HFF-Myc (cell line): ENCODE measurements around the gene VPS35.

Source experiments
- DNase-seq: peaks from one replicate; pipeline ENCODE4 v3.0.0-alpha.2; 2011; ENCODE audit warnings: low read depth; ENCODE audit errors: extremely low read depth
- H3K4me3 ChIP-seq: replicated peaks from 2 replicates; pipeline ENCODE4 v1.5.1; 2011; ENCODE audit warnings: low read depth, mild to moderate bottlenecking, control low read depth, low read length
- TF ChIP-seq, protein P1 (sequence below): IDR thresholded peaks from 2 replicates; pipeline ENCODE4 v1.5.1; 2012; ENCODE audit warnings: mild to moderate bottlenecking, low read depth, low read length, control low read depth; ENCODE audit errors: missing control alignments

VPS35 gene

DNA sequence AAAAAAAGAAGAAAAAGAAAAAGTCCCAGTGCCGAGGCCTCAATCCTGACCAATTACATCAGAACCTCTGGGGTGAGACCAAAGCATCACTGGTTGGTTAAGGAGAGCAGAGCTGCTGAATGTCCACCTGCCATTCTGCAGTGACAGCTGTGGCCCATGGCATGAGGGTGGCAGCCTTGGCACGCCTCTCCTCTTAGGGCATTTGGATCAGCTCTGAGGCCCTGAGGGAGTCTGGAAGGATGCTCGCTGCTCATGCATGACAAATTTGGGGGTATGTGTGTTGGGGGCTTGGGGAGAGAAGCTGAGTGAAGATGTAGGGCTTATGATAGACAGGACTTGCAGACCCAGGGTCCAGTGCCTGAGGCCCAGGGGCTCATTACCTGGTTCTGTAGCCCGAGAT is 32.9 kb upstream of the VPS35 start:
- no peak for DNase-seq
- no peak overlapping the region for H3K4me3 ChIP-seq
- TF ChIP-seq, protein P1, sequence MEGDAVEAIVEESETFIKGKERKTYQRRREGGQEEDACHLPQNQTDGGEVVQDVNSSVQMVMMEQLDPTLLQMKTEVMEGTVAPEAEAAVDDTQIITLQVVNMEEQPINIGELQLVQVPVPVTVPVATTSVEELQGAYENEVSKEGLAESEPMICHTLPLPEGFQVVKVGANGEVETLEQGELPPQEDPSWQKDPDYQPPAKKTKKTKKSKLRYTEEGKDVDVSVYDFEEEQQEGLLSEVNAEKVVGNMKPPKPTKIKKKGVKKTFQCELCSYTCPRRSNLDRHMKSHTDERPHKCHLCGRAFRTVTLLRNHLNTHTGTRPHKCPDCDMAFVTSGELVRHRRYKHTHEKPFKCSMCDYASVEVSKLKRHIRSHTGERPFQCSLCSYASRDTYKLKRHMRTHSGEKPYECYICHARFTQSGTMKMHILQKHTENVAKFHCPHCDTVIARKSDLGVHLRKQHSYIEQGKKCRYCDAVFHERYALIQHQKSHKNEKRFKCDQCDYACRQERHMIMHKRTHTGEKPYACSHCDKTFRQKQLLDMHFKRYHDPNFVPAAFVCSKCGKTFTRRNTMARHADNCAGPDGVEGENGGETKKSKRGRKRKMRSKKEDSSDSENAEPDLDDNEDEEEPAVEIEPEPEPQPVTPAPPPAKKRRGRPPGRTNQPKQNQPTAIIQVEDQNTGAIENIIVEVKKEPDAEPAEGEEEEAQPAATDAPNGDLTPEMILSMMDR: no peak

DNA sequence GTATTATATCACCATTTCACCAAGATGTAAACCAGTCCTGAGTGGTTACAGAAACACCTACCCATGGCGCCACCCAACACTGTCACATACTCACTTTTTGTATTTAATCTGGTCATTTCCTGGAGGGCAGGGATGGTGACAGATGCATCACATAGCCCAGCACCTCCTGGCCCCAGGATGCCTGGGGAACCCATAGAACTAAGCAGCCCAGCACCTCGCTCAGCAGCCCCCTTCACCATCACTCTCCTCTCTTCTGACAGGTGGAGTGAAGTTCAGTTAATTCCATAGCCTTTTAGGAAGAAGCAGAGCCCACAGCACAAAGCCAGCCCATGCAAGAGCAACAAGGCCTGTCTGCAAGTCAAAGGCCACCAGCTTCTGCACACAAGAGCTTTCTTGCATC is 31.6 kb upstream of the VPS35 start:
- TF ChIP-seq, protein P1: no peak
- no peak for DNase-seq
- no peak overlapping the region for H3K4me3 ChIP-seq

DNA sequence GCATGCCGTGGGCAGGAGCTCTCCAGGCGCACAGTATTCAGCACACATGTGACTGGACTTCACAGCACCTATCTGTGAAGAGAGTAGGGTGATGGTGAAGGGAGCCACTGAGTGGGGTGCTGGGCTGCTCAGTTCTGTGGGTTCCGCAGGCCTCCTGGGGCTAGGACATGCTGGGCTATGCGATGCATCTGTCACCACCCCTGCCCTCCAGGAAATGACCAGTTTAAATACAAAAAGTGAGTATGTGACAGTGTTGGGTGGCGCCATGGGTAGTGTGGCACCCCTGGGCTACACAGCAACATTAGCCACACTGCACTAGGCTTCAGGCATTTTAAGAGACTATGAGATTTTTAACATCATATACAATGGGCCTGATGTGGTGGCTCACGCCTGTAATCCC is 30.6 kb upstream of the VPS35 start:
- TF ChIP-seq, protein P1: no peak
- DNase-seq: no peak
- no peak overlapping the region for H3K4me3 ChIP-seq

DNA sequence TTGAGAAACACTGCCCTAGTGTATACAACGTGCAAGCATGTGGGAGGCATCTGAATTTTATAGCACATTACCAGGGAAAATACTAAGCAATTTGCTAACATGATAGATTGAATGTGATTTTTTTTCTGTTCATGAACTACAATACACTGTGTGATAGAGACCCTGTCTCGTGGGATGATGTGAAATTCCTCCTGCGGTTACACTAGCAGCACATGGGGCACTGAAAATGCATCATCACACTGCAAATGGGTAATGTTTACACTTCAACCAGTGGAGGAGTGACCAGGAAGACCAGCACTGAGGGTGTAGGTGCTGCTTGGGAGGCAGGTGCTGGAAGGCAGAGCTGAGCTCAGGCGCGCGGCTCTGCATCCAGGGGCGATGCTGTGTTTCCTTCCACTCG is 29.2 kb upstream of the VPS35 start:
- TF ChIP-seq, protein P1: no peak
- DNase-seq: no peak
- H3K4me3 ChIP-seq: no peak overlapping the region

DNA sequence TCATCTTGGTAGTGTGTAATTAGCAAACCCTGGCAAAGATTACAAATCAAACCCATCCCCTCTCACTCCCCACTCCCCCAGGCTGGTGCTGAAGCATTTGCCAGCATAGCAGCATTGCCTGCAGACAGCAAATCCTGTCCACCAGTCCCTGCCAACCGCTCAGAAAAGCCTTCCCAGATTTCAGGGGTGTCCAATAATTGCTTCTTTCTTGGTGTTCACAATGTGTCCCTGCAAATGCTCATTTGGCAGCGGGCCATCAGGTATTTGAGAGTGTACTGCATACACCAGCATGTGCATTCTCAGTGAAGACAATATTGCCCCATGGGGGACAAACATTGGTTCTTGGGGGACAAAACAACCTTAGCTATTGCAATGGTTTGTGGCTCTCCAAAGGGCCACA is 28.7 kb upstream of the VPS35 start:
- TF ChIP-seq, protein P1: no peak
- no peak overlapping the region for H3K4me3 ChIP-seq
- DNase-seq: no peak

DNA sequence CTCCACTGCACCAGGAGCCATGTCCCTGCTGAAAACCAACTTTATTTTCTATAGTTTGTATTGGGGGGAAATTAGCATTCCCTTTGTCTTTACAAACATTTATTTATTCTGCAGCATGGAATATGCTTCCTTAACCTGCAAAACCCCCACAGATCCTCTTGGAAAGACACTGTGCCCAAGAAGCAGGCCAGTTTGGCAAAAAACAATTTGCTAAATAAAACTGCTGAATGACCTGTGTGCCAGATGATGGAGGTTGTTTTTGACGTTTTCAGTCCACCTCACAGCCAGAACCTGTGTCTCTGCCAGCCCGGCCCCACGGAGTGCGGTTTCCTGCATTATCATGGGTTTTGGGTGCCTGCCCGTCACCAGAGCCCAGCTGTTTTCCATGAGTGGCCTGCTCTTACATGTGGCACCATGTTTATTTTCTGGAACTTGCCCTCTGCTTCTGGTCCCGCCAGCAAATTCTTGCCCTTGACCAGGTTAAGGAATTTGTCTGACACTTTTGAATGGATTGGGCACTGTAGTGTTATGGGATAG is 26.9 kb upstream of the VPS35 start:
- TF ChIP-seq, protein P1: no peak
- H3K4me3 ChIP-seq: no peak overlapping the region
- DNase-seq: no peak
